GM19099 (cell line): Measurements from ENCODE around the gene GOLGA2.

Experiments
- POLR2A ChIP-seq: IDR thresholded peaks from 3 replicates; pipeline ENCODE4 v1.6.1; 2011; ENCODE audit warnings: low read depth; ENCODE audit not compliant: insufficient read length; ENCODE audit errors: extremely low read depth

GOLGA2 gene

GRCh38 chr9:128275198-128276007 is at the start of gene GOLGA2:
TSS of gene GOLGA2 (minus strand) at chr9:128276007. CDS start at chr9:128275976, 31 bp downstream.
- peak; percentile 33 for TF ChIP-seq POLR2A

GRCh38 chr9:128324401-128324800 is 48.6 kb upstream of the GOLGA2 start:
- no peak for TF ChIP-seq POLR2A

- no peak for TF ChIP-seq POLR2A
Observed at GRCh38 chr9:128323791-128324190, 48.0 kb upstream of the GOLGA2 start.

- TF ChIP-seq POLR2A: no peak
Observed at GRCh38 chr9:128323212-128323730, 47.5 kb upstream of the GOLGA2 start.

- TF ChIP-seq POLR2A: peak; percentile 60
Observed at GRCh38 chr9:128322404-128323211, 46.8 kb upstream of the GOLGA2 start, which contains the start of the genes COQ4 and TRUB2. TSS of gene COQ4 (plus strand) at chr9:128322839. CDS start at chr9:128322859, 20 bp downstream. TSS of gene TRUB2 (minus strand) at chr9:128322447. CDS start at chr9:128322408, 39 bp downstream.

GRCh38 chr9:128321879-128322403 is 46.1 kb upstream of the GOLGA2 start:
- TF ChIP-seq POLR2A: peak; percentile 84

GRCh38 chr9:128321343-128321742 is 45.5 kb upstream of the GOLGA2 start:
- TF ChIP-seq POLR2A: no peak

GRCh38 chr9:128317629-128318028 is 41.8 kb upstream of the GOLGA2 start:
- TF ChIP-seq POLR2A: no peak

GRCh38 chr9:128316421-128316820 is 40.6 kb upstream of the GOLGA2 start:
- TF ChIP-seq POLR2A: no peak

GRCh38 chr9:128314697-128315096 is 38.9 kb upstream of the GOLGA2 start:
- TF ChIP-seq POLR2A: no peak

- no peak for TF ChIP-seq POLR2A
Observed at GRCh38 chr9:128310461-128310860, 34.7 kb upstream of the GOLGA2 start.

- TF ChIP-seq POLR2A: no peak
Observed at GRCh38 chr9:128309551-128309950, 33.7 kb upstream of the GOLGA2 start.

GRCh38 chr9:128304971-128305288 is 29.1 kb upstream of the GOLGA2 start:
- TF ChIP-seq POLR2A: no peak

- no peak for TF ChIP-seq POLR2A
Observed at GRCh38 chr9:128304136-128304970, 28.5 kb upstream of the GOLGA2 start.
